ENCODE results near the gene PPP1R14C. TPM values are rescaled to one million over a fixed set of nuclear protein-coding genes. Genes with fewer than 3 reads are reported as not detected.

Gene PPP1R14C
- total RNA-seq, 1 donor from 2014 or later, result 0.11 TPM

DNA sequence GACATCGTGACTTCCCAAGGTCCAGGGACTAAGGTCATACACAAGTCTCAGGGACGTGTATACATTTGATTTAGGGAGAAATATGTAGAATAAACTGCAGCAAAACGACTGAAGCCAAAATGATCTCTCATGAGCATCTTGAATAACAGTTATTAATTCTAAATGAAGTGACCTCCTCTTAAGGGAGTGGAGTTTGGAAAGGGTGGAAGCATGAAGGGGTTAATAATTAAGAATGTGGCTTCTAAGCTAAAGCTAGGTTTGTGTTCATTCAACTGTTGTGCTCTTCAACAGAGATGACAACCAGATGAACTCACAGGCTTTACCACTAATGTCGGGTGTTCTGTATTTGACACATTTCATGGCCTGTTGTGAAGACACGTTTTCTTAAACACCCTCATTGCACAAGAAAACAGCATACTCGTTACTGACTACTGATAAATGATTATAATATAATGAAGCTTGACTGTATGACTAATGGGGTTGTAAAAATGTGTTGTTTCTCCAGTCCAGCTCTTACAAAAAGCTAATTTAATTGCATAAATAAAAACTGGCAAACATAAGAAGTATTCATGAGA is 1.5 kb downstream of the PPP1R14C start:
- H3K36me3 Mint-ChIP-seq (ENCODE audit: low read depth), result no peaks in the 10 kb centered on the region
- DNase-seq (no peak), ATAC-seq (ENCODE audit: low read depth) (no peak)
- TF ChIP-seq, protein P1, sequence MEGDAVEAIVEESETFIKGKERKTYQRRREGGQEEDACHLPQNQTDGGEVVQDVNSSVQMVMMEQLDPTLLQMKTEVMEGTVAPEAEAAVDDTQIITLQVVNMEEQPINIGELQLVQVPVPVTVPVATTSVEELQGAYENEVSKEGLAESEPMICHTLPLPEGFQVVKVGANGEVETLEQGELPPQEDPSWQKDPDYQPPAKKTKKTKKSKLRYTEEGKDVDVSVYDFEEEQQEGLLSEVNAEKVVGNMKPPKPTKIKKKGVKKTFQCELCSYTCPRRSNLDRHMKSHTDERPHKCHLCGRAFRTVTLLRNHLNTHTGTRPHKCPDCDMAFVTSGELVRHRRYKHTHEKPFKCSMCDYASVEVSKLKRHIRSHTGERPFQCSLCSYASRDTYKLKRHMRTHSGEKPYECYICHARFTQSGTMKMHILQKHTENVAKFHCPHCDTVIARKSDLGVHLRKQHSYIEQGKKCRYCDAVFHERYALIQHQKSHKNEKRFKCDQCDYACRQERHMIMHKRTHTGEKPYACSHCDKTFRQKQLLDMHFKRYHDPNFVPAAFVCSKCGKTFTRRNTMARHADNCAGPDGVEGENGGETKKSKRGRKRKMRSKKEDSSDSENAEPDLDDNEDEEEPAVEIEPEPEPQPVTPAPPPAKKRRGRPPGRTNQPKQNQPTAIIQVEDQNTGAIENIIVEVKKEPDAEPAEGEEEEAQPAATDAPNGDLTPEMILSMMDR (IDR thresholded peaks at IDR 0.05), result no peak
- intact Hi-C loops (cut with micrococcal nuclease), result loop anchor here (5.0 kb wide), 1 partner anchor 253 kb away; no protein-coding TSS in a partner anchor
- peaks cover 57% of the 10 kb centered on the region for H3K27me3 Mint-ChIP-seq
- H3K9me3 Mint-ChIP-seq, result no peaks in the 10 kb centered on the region
- H3K27ac Mint-ChIP-seq, result no peak overlapping the region
- POLR2A ChIA-PET, result no interaction called here
- H3K4me1 Mint-ChIP-seq, result peaks cover 27% of the 10 kb centered on the region
- H3K4me3 Mint-ChIP-seq, result peak overlapping the region; percentile 58
- CTCF ChIA-PET, result no interaction called here

GRCh38 chr6:150145427-150145826 is 2.6 kb downstream of the PPP1R14C start:
- ChIA-PET POLR2A (no interaction called here), CTCF (no interaction called here)
- DNase-seq (no peak), ATAC-seq (ENCODE audit: low read depth) (no peak)
- H3K36me3 Mint-ChIP-seq (ENCODE audit: low read depth), result no peaks in the 10 kb centered on the region
- H3K27me3 Mint-ChIP-seq, result peaks cover 64% of the 10 kb centered on the region
- no peak overlapping the region for H3K27ac Mint-ChIP-seq
- TF ChIP-seq, protein P1 (IDR thresholded peaks at IDR 0.05), result no peak
- no peak overlapping the region for H3K4me3 Mint-ChIP-seq
- peaks cover 27% of the 10 kb centered on the region for H3K4me1 Mint-ChIP-seq
- H3K9me3 Mint-ChIP-seq, result no peaks in the 10 kb centered on the region
- intact Hi-C loops (cut with micrococcal nuclease), result no loop called here

DNA sequence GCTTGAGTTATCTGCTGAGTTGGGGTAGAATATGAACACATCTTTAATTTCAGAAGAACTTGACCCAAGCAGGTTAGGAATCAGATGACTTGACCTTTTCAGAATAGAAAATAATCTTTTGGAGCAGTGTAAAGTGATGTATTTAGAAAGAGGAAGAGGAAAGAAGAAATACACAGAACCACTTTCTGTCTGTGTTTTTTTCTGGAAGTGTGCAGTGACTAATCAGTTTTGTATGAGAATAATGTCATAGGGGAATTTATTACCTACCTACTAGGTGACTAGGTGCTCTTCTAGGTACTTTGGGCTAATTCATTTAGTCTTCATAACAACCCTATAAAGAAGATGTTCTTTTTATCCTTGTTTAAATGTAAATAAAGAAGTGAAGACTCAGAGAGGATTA is 3.0 kb downstream of the PPP1R14C start:
- ChIA-PET CTCF (no interaction called here), POLR2A (interaction anchor here (0.6 kb wide), 1 partner anchor 132 kb away, joined by 6 read pairs; no protein-coding TSS in a partner anchor)
- peaks cover 27% of the 10 kb centered on the region for H3K4me1 Mint-ChIP-seq
- peaks cover 66% of the 10 kb centered on the region for H3K27me3 Mint-ChIP-seq
- H3K4me3 Mint-ChIP-seq, result peak overlapping the region; percentile 3
- peak; percentile 45 for ATAC-seq (ENCODE audit: low read depth)
- intact Hi-C loops (cut with micrococcal nuclease), result no loop called here
- H3K27ac Mint-ChIP-seq, result no peak overlapping the region
- TF ChIP-seq, protein P1 (IDR thresholded peaks at IDR 0.05), result no peak
- no peaks in the 10 kb centered on the region for H3K36me3 Mint-ChIP-seq (ENCODE audit: low read depth)
- no peak for DNase-seq
- no peaks in the 10 kb centered on the region for H3K9me3 Mint-ChIP-seq

- Mint-ChIP-seq H3K27ac (no peak overlapping the region), H3K4me1 (peaks cover 27% of the 10 kb centered on the region), H3K9me3 (no peaks in the 10 kb centered on the region), H3K4me3 (no peak overlapping the region), H3K27me3 (peaks cover 67% of the 10 kb centered on the region), H3K36me3 (ENCODE audit: low read depth) (no peaks in the 10 kb centered on the region)
- DNase-seq (no peak), ATAC-seq (ENCODE audit: low read depth) (no peak)
- intact Hi-C loops (cut with micrococcal nuclease), result no loop called here
- ChIA-PET CTCF (interaction anchor here (0.6 kb wide), 1 partner anchor 42 kb away, joined by 3 read pairs; no protein-coding TSS in a partner anchor), POLR2A (interaction anchor here (0.6 kb wide), 1 partner anchor 132 kb away, joined by 6 read pairs; no protein-coding TSS in a partner anchor)
- TF ChIP-seq, protein P1 (IDR thresholded peaks at IDR 0.05), result no peak
These were observed 3.6 kb downstream of the PPP1R14C start for GRCh38 chr6:150146436-150146835.

- Mint-ChIP-seq H3K4me3 (no peak overlapping the region), H3K36me3 (ENCODE audit: low read depth) (no peaks in the 10 kb centered on the region), H3K9me3 (no peaks in the 10 kb centered on the region), H3K4me1 (peaks cover 15% of the 10 kb centered on the region), H3K27ac (no peak overlapping the region), H3K27me3 (peaks cover 61% of the 10 kb centered on the region)
- POLR2A ChIA-PET, result no interaction called here
- no peak for ATAC-seq (ENCODE audit: low read depth)
- TF ChIP-seq, protein P1 (IDR thresholded peaks at IDR 0.05), result no peak
- intact Hi-C loops (cut with micrococcal nuclease), result no loop called here
- CTCF ChIA-PET, result no interaction called here
- no peak for DNase-seq
These were observed 6.3 kb downstream of the PPP1R14C start for GRCh38 chr6:150149146-150149545.

Measured in activated B cell treated with CpG ODN at 0.5 μM for 24 hours (primary cell).